GM19099 (cell line): ENCODE results near the gene ZNF778.

Experiments used
- POLR2A ChIP-seq: IDR thresholded peaks from 3 replicates; pipeline ENCODE4 v1.6.1; 2011; ENCODE audit warnings: low read depth; ENCODE audit not compliant: insufficient read length; ENCODE audit errors: extremely low read depth

ZNF778 gene

DNA sequence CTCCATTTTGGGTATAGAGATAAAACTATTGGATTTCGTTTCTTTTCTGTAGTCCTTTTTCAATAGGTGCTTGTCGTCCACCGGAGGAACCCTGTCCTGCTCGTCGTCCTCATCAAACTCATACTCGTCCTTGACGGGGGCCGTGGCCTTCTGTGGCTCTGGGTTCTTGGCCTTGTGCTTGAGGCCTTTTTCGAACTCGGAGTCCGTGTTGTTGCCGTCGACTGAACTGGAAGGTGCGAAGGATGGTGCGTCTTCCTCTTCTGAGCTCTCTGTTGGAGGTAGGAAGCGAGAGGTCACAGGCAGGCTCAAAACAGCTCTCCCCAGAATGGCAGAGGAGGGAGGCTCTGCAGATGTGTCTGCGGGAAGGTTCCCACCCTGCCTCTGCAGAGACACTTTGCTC is 67.9 kb downstream of the ZNF778 start:
- no peak for TF ChIP-seq POLR2A

DNA sequence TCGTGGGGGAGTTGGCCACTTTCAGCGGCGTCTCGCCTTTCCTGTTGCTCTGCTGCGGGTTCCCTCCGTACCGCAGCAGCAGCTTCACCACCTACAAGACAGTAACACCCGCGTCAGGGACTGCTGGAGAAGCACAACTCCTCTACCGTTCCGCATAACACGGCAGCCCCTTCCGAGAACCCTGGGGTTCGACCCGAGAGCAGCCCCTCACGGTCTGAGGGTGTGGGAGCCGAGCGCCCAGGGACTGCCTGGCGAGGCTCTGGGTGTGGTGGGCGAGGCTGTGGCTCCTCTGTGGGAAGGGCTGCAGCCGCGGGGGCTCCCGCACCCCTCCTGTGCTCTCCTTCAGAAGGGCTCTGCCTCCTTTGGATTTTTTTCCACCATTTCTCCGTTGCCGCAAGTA is 68.6 kb downstream of the ZNF778 start:
- TF ChIP-seq POLR2A: no peak
